Left renal cortex interstitium (tissue), 4 donors: Measurements from ENCODE around the gene CHMP4B. TPM values are rescaled to one million over a fixed set of nuclear protein-coding genes. Genes with fewer than 3 reads are reported as not detected.
A peak's percentile ranks its signal among the peaks of the same experiment; 100 is the strongest.

Source experiments
- DNase-seq, 4 donors: peaks; one replicate each; pipeline ENCODE4 v3.0.0-alpha.2; 2013; ENCODE audit warnings: low read depth in 4 of 4, low spot score in 2 of 4, missing footprints in 1 of 4
- polyA plus RNA-seq, 4 donors: library from polyadenylated mRNA; unstranded; fragments of 120-200 nt; gene quantifications; one replicate each; pipeline ENCODE4 v1.2.1, GENCODE V29; 2013; ENCODE audit not compliant: insufficient read length in 4 of 4

The CHMP4B gene
- polyA plus RNA-seq, 4 donors: 95.2 to 116 (median 108) TPM

DNA sequence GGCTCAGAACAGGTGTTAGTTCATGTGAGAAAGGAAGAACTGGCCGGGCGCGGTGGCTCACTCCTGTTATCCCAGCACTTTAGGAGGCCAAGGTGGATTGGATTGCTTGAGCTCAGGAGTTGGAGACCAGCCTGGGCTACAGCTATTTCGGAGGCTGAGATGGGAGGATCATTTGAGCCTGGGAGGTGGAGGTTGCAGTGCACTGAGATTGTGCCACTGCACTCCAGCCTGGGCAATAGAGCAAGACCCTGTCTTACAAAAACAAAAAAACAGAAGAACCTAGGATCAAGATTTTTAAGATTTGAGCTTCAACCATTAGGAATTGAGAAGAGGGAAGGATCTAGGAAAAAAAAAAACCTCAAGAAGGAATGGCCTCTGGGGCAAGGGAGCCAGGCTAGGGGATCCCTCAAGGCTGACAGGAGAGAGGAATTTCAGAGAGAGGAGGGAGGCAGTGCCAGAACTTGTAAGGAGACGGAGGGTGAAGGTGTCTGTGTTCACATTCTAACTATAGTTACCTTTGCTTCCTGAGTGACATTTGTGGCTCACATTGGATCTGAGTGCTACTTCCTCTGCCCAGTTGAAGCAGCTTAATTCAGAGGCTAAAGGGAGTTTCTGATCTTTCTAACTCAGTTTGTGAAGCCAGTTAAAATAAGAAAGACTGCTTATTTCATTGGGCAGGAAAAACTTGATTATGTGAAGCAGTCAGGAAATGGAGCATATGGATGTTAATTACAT, 26.1 kb downstream of the CHMP4B start:
- no peak for DNase-seq

DNA sequence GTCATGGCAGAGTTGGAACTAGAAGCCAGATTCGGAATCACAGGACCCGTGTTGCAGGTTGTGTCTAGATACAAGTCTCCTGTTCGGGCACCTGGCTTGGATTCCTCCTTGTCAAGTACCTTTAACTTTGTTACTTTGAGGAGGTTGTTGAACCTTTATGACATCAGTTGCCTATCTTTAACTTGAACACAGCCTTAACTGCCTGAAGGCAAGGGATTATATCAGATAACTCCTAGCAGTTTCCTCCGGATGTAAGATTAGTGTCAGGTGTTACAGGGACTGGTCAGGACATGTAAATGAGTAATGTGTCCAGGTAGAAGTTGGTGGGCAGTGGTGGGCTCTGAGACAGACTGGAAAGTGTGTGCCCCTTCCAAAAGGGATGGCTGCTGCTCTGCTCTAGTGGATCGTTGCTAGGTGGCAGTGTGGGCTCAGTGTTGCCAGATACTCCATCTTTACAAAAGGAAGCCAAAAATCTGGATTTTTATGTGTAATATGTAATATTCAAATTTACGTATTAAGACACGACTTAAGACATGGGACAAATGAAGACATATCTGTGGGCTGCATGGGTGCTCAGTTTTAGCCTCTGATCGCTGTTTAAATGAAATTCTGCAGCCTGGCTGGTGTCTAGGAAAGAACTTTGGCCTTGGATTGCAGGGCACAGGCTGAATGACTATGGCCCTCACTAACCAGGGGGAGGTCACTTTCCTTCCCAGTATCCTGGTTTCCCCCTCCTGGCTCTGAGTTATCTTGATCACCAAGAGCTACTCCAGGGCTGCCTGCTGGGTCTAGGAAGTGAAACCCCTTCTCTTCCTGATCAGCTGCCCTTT, 27.1 kb downstream of the CHMP4B start:
- no peak for DNase-seq

DNA sequence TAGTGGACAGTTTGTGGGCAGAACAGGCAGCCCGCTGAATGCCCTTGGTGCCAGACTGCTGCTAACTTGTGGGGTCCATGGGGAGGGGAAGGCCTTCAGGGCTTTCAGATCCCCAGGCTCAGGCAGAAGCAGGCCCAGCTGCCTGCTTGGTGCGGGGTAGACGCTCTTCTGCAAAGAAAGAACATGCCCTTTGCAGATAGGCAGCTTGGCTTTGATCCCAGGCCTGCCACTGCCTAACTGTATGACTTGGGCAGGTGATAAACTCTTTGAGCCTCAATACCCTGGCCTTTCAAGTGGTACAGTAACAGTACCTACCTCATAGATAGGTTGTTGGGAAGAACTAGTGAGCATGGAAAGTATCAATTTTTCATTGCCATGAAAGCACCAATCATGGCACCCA, 28.4 kb downstream of the CHMP4B start:
- DNase-seq: no peak

DNA sequence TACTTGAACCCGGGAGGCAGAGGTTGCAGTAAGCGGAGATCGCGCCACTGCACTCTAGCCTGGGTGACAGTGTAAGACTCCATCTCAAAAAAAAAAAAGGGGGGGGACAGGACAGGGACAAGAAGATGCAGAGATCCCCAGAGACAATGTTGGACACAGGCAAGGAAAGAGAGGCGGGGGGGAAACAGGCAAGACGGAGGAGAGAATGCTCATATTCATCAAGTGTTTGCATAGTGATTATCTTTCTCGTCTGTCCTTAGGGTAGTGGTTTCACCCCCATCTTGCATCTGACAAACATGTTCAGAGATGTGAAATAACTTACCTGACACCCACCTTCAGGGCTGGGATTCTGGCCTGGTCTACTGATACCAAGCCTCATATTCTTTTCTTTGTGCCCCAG, 29.0 kb downstream of the CHMP4B start:
- DNase-seq: no peak

- no peak for DNase-seq
Observed at GRCh38 chr20:33840759-33841435, 29.7 kb downstream of the CHMP4B start.

DNA sequence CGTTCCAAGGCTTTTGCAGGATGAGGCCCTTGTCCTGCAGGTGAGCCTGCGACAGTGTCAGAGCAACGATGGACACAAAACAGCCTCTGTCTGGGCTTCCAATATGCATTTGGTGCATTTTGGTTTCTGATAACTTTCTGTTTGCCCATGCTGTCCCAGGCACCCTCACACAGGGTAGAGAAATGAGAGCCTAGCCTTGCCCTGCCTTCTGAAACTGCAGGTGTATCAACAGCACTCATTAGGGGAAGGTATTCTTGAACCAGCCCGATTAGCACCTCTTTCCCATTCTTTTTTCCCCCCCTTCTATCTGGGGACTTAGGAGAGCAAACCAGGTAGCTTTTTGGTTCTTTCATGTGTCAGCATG, 30.3 kb downstream of the CHMP4B start:
- no peak for DNase-seq

DNA sequence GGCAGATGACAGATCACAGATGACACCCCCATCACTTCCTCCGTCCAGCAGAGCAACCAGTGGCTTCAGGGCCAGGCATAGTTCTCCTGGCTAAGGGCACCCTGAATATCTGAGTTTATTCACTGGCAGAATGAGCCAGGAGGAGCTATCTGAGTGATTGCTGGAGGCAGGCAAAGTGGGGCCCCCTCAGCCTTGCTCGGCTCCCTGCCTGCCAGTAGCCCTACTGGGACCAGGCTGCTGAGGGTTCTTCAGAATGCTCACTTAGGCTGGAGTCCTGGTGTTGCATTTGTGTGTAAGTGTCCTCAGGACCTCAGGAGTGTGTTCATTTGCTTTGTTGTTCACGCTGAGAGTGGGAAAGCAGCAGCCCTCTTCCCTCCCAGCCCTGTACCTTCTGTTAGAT, 31.2 kb downstream of the CHMP4B start:
- DNase-seq: no peak

DNA sequence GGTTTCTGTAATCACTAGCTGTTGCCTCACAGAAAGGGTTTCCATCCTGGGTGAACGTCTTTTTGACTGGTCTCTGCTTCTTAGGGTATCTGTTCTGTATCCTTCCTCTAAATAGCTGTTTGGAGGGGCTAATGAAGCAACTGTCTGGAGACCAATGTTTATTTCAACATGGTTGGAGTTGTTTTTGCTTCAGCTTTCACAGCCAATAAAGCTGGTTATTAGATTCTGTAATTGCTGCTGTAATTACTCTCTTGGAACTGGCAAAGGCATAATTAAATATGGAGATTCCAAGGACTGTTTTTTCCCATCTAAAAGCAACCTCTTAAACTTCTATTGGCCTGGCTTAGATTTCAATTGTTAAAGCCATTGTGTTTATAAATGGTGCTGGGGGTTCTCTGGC, 31.9 kb downstream of the CHMP4B start:
- no peak for DNase-seq

GRCh38 chr20:33843854-33844253, 32.7 kb downstream of the CHMP4B start:
- DNase-seq: no peak

DNA sequence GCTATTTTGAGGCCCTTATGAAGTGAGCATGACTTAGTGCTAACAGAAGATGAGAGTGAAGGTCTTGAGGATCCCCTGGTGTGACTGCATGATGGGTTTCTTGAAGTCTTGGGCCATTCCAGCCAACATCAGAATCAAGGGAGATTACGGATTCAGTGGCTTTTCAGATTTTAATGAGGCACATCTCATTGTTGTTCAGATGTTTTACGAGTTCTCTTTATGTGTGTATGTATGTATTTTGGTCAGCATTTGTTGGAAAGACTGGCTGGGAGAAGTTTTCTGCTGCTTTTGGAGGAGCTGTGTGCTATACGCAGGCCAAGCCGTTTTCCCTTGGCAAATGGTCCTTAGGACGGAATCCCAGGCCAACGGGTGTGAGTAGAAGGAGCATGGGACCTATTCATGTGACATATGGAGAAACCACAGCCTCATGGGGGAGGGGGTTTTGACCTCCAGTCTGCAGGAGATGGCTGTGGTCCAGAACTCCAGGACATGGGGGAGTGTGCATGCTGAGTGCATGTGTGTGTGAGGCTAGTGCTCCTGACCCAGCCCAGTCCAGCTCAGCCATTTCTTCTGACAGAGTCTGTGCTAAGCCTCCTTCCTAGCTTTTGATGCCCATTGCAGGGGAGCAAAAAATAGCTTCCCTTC, 35.3 kb downstream of the CHMP4B start:
- DNase-seq: peak in 1 of 4 donors; percentile 46

GRCh38 chr20:33847006-33847405, 35.9 kb downstream of the CHMP4B start:
- no peak for DNase-seq

- DNase-seq: no peak
Observed at GRCh38 chr20:33848391-33848790, 37.2 kb downstream of the CHMP4B start.

- DNase-seq: no peak
Observed at GRCh38 chr20:33850159-33850558, 39.0 kb downstream of the CHMP4B start.

DNA sequence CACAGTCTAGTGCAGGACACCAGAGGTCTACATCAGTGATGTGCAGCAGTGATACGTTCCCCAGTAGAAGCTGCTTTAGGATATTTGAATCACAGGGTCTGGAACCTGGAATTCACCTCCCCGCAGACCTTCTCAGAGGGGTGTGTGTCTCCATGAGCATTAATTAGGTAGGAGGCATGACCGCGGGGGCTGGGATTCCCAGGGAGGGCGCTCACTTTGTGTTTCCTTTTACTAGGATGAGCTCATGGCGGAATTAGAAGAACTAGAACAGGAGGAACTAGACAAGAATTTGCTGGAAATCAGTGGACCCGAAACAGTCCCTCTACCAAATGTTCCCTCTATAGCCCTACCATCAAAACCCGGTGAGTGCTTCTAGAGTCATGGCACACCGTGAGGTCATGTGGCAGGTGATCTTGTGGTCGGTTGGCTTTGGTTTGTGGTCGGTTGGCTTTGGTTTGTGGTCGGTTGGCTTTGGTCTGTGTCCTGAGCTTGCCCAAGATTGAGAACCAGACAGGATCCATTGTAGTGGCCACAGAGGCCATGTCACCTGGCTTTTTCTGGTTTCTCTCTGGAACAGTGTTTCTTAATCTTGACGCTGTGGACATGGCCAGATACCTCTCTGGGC, 40.8 kb downstream of the CHMP4B start:
- DNase-seq: no peak

DNA sequence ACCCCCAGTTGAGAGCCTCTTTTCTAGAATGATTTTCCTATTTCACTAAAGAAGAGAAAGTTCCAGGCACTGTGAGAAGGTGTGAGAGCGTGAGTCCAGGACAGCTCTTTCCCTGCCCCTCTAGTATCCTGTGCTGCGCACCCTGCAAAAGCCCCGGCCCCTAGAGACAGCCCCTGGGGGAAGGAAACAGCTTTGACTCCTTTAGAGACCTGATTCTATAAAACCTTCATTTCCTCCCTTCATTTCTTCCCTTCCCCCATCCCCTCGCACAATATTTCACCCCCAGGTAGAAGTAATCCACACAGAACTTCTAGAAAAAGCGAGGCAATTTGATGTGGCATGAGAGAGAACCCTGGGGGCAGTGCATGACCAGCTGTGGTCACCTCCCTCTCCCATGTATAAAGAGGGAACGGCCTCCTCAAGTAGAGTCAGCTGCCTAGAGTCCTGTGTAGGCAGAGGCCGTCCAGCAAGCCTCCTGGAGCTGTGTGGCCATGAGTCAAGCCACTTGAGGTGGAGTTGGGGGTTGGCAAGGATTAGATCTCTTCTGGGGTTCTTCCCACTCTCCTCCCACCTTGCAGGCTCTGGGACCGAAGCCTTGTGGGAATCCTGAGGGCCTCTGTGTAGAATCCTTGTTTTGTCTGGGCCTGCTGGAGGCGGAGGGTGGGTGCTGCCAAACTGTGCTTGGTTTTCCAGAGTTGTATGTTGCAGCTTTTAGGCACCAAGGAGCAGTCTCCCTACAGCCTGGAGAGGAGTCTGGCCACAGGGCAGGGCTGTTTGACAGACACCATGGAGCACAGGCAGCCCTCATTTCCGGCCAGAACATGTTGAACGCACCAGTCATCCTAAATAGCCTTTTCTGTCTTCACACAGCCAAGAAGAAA, 41.7 kb downstream of the CHMP4B start:
- DNase-seq: no peak

DNA sequence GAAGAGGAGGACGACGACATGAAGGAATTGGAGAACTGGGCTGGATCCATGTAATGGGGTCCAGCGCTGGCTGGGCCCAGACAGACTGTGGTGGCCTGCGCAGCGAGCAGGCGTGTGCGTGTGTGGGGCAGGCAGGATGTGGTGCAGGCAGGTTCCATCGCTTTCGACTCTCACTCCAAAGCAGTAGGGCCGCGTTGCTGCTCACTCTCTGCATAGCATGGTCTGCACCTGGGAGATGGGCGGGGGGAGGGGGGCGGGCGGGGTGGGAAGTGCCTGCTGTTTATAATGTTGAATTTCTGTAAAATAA, 42.3 kb downstream of the CHMP4B start:
- no peak for DNase-seq

- no peak for DNase-seq
Observed at GRCh38 chr20:33857722-33858563, 46.8 kb downstream of the CHMP4B start.

GRCh38 chr20:33858666-33859065, 47.5 kb downstream of the CHMP4B start:
- DNase-seq: no peak

DNA sequence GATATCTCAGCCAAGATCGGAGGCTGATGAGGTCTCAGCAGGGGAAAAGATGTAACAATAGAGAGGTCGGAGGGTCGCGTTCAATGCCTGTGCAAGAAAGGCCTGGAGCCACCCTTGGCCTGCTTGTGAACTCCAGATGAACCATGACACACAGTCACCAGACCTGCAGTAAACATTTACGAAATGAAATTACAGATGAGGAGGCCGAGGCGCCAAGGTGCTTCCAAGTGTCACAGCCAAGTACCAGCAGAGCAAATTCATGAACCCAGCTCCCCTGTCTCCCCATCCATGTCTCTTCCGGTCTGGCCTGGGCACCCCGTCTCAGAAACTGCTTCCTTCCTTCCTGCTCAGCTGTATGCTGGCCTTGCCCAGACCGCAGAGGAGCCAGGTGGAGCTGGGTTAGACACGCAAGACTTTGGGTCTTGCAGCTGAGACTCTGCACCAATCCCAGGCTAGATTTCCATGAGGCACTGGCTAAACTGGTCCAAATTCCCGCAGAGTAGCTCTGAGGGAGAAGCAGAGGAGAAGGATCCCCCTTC, 48.1 kb downstream of the CHMP4B start:
- DNase-seq: no peak
